HFF-Myc (cell line): ENCODE data around the gene VWA5B1.

Experiments used
- DNase-seq: peaks from one replicate; pipeline ENCODE4 v3.0.0-alpha.2; 2011; ENCODE audit warnings: low read depth; ENCODE audit errors: extremely low read depth
- H3K4me3 ChIP-seq: replicated peaks from 2 replicates; pipeline ENCODE4 v1.5.1; 2011; ENCODE audit warnings: low read depth, mild to moderate bottlenecking, control low read depth, low read length
- CTCF ChIP-seq: IDR thresholded peaks from 2 replicates; pipeline ENCODE4 v1.5.1; 2012; ENCODE audit warnings: mild to moderate bottlenecking, low read depth, low read length, control low read depth; ENCODE audit errors: missing control alignments

The VWA5B1 gene

DNA sequence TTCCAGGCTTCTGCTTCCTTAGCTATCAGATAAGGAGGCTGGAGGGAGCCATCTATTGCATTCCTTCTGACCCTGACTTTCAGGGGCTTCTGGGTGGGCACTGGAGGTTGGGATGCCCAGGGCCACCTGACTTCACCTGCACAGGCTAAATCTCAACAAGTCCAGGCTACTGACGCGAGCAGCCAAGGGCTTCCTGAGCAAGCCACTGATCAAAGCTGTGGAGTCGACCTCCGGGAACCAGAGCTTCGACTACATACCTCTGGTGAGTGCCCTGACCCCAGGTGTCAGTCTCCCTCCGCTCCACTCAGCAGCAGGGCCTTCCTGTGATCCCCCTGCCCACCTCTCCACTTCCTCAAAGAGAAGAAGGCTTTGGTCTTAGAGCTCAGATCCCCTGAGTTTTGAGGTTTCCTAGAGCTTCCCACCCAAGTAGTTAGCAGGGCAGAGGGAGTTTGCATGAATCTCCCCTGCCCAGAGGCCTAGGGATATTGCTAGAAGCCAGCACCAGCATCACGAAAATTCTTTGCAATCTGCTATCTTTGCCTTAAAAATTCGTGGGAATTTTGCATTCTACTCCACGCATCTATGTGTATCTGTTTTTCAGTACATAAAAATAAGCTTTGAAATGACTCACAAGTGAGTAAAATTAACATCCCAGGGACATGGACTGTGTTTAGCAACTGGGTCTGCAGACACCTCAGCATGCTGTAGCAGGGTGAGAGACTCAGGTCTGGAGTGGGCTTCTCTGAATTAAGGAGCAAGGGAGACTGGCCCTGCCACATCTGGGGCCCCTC is 61.4 kb downstream of the VWA5B1 start:
- DNase-seq = no peak
- no peak for TF ChIP-seq CTCF
- H3K4me3 ChIP-seq = no peak overlapping the region

- no peak for DNase-seq
- no peak for TF ChIP-seq CTCF
- H3K4me3 ChIP-seq = no peak overlapping the region
These were observed 63.2 kb downstream of the VWA5B1 start for GRCh38 chr1:20353836-20354235.

- DNase-seq = no peak
- no peak overlapping the region for H3K4me3 ChIP-seq
- TF ChIP-seq CTCF = no peak
These were observed 63.9 kb downstream of the VWA5B1 start for GRCh38 chr1:20354610-20355009.

- no peak for TF ChIP-seq CTCF
- no peak overlapping the region for H3K4me3 ChIP-seq
- no peak for DNase-seq
These were observed 64.6 kb downstream of the VWA5B1 start for GRCh38 chr1:20355101-20355827.

DNA sequence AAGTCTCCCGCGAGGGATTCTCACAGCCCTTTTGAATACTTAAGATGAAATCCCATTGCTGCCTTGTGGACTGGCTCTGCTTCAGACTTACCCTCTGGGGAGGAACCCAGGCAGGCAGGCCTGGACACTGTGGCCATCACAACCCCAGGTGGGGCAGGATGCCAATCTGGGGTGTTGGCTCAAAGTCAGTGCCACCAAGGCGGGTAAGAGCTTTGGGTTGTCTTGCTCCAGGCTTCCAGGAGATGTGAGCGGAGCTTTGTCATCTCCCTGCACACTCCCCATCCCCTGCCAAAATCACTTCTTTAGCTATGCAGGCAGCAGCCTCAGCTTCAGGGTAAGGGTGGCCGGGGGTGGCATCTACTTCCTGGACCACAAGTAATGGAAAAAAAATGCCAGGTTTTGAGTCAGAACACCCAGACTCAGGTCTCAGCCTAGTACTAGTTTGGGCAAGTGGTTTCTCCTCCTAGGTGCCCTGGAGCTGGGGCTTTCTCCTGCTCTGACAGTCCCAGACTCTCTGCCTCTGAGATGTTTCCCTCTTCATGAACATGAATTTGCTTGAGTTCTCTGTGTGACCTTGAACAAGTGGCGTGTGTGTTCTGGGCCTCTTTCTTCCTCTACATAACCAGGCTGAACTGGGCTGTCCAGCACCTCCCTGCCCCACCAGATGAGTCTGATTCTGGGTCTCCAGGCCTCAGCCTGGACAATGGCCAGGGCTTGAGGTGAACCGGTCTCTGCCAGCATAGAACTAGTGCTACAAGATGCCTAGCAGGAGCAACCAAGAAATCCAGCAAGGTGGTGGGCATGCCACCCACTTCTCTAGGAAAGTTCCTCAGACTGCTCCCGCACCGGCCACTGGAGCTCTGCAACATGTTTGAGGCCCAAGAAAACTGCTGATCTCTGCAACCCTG is 65.4 kb downstream of the VWA5B1 start:
- DNase-seq = no peak
- H3K4me3 ChIP-seq = no peak overlapping the region
- no peak for TF ChIP-seq CTCF

DNA sequence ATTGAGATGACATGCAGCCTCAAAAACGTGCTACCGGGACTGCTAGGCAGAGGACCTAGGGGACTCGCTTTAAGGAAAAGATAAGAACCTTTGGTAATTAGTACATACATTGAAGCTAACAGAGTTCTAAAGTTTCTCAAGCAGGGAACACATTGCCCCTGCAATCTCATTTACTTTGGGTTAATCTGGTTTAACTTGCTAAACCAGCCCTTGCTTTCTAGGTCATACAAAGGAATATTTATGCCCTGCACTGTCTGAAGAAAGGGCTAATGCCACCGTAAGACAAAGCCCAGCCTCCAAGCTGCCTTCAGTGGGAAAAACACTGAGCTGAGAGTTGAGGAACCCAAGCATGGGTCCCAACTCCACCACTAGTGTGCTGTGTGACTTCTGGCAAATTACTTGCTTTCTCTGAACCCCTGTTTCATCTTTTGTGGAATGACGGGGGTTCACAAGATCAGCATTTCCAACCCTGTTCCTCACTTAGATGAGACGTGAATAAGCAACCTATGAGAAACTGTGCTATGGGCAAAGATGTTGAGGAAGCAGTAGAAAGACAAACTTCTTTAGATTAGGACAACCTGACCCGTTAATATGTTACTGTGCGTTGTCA is 66.3 kb downstream of the VWA5B1 start:
- no peak for TF ChIP-seq CTCF
- H3K4me3 ChIP-seq = no peak overlapping the region
- DNase-seq = no peak
